Motor neuron (in vitro differentiated cells): Measurements from ENCODE around the gene PIWIL1. TPM values are rescaled to one million over a fixed set of nuclear protein-coding genes. Genes with fewer than 3 reads are reported as not detected.

Experiments used
- ATAC-seq, 8 experiments: fragments of 200-7000 bp; cut with Tn5 transposase; replicated peaks in 6 of 8; 2 replicates each; pipeline ENCODE4 v1.8.0; 2021; ENCODE audit warnings: mild to moderate bottlenecking in 8 of 8, moderate library complexity in 8 of 8
- H3K27ac ChIP-seq, 2 donors: fragments of 250-450 bp; sonication (Bioruptor Pico); 2 replicates each; pipeline ENCODE4 v1.9.0; 2021; ENCODE audit warnings: antibody characterized with exemption in 2 of 2, mild to moderate bottlenecking in 2 of 2, moderate library complexity in 1 of 2
- H3K4me1 ChIP-seq, 2 donors: fragments of 250-450 bp; sonication (Bioruptor Pico); replicated peaks in 1 of 2; 2 replicates each; pipeline ENCODE4 v1.6.1; 2021; ENCODE audit warnings: antibody characterized with exemption in 2 of 2, mild to moderate bottlenecking in 2 of 2, moderate library complexity in 1 of 2
- H3K4me3 ChIP-seq, 5 donors: fragments of 250-450 bp; sonication (Bioruptor Pico); 2 replicates each; pipeline ENCODE4 v1.9.0; 2021; ENCODE audit warnings: antibody characterized with exemption in 5 of 5, mild to moderate bottlenecking in 5 of 5, moderate library complexity in 4 of 5
- WGBS, 10 experiments: fragments of 450-650 bp; shearing (Covaris generic); methylation state at CpG; one replicate each; pipeline ENCODE4 v1.0.0; 2022; 5-methylcytosine and 5-hydroxymethylcytosine counted together
- in situ Hi-C, 9 experiments: fragments of 400-800 bp; cut with MboI; loops; one replicate each; pipeline ENCODE4 v1.15.0; 2021; ENCODE audit warnings: low sequenced_read_pairs in 9 of 9, low pct_unique_long_range_greater_than_20kb in 2 of 9; ENCODE audit not compliant: unreplicated experiment in 9 of 9
- total RNA-seq, 8 experiments: library from RNA; unstranded; fragments of 300-600 nt; gene quantifications; 2 replicates each; pipeline versions ENCODE4 v1.2.3 to v1.2.4, GENCODE V29; 2022

The PIWIL1 gene
- total RNA-seq, 8 experiments from 2014 or later = 0.57 TPM; not detected in 7

- ATAC-seq = no peak
- H3K4me3 ChIP-seq = no peak overlapping the region
- no peak overlapping the region for H3K27ac ChIP-seq
- no peaks in the 10 kb centered on the region for H3K4me1 ChIP-seq
- in situ Hi-C loops = loop anchor here in 3 of 9 experiments (10.0 to 25.0 kb wide), 2 partner anchors 298 to 305 kb away; no protein-coding TSS in a partner anchor
- WGBS, 10 experiments = 6 to 100% (median 74%) methylated on average over 1 to 8 of the region's 8 CpGs
These were observed 4.8 kb downstream of the PIWIL1 start for GRCh38 chr12:130342442-130342841.

- Histone ChIP-seq H3K27ac (no peak overlapping the region), H3K4me3 (no peak overlapping the region), H3K4me1 (no peaks in the 10 kb centered on the region)
- ATAC-seq = no peak
- WGBS, 10 experiments = 52 to 89% (median 69%) methylated on average over 1 to 5 of the region's 5 CpGs
- in situ Hi-C loops = loop anchor here in 3 of 9 experiments (10.0 to 25.0 kb wide), 2 partner anchors 298 to 306 kb away; no protein-coding TSS in a partner anchor
These were observed 5.2 kb downstream of the PIWIL1 start for GRCh38 chr12:130342842-130343241.

- no peak overlapping the region for H3K27ac ChIP-seq
- no peak overlapping the region for H3K4me3 ChIP-seq
- no peaks in the 10 kb centered on the region for H3K4me1 ChIP-seq
- in situ Hi-C loops = loop anchor here in 3 of 9 experiments (10.0 to 25.0 kb wide), 2 partner anchors 300 to 307 kb away; no protein-coding TSS in a partner anchor
- ATAC-seq = no peak
These were observed 6.8 kb downstream of the PIWIL1 start for GRCh38 chr12:130344529-130344928.

DNA sequence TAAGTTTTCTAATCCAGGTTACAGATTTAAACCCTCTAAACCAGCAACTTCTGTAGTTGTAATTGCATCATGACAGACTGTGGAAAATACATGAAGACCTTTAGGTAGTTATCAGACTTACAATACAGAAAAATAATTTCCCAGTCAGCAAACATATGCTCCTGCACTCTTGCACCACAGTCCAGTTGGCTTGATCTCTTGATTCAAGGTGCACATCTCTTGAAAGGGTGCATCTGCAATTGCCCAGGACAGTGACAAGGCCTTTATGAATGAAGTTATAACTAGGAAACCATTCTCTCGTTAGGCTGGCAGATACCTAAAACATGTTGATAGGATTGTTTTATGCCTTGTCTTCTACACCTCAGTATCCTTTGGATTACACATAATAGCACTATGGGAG, 7.6 kb downstream of the PIWIL1 start:
- in situ Hi-C loops = loop anchor here in 3 of 9 experiments (10.0 to 25.0 kb wide), 2 partner anchors 300 to 308 kb away; no protein-coding TSS in a partner anchor
- ATAC-seq = no peak
- no peak overlapping the region for H3K27ac ChIP-seq
- WGBS, 10 experiments = 0 to 67% (median 50%) methylated on average over 1 of the region's 1 CpG; no CpG with 5 or more reads in 5 of the 10 experiments
- no peaks in the 10 kb centered on the region for H3K4me1 ChIP-seq
- no peak overlapping the region for H3K4me3 ChIP-seq

GRCh38 chr12:130347588-130347987, 9.9 kb downstream of the PIWIL1 start:
- in situ Hi-C loops = loop anchor here in 3 of 9 experiments (10.0 to 25.0 kb wide), 2 partner anchors 303 to 310 kb away; no protein-coding TSS in a partner anchor
- Histone ChIP-seq H3K4me1 (no peaks in the 10 kb centered on the region), H3K4me3 (no peak overlapping the region), H3K27ac (no peak overlapping the region)
- ATAC-seq = no peak
- WGBS, 10 experiments = 25 to 93% (median 57%) methylated on average over 2 to 6 of the region's 7 CpGs

- no peak overlapping the region for H3K4me3 ChIP-seq
- WGBS, 10 experiments = 10 to 80% (median 25%) methylated on average over 1 to 2 of the region's 2 CpGs; no CpG with 5 or more reads in 3 of the 10 experiments
- in situ Hi-C loops = no loop called here
- no peak overlapping the region for H3K27ac ChIP-seq
- ATAC-seq = no peak
- H3K4me1 ChIP-seq = no peaks in the 10 kb centered on the region
These were observed 13.0 kb downstream of the PIWIL1 start for GRCh38 chr12:130350715-130351114.

DNA sequence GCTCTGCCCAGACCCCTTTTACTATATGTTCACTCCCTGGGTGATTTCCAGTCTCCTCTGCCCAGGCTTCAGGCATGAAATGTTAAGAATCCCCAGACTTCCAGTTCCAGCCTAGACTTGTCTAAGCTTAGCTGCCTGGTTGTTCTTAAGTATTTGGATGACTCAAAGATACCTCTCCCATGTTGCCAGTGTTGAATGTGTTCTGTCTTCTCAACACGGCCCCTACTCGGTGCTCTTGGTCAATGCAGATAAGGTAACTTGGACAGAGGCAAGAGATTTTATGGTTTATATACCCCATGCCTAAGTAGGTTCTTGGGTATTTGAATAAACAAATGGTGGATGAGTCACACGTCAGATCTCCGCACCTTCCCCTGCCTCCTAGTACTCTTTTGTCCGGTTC, 13.6 kb downstream of the PIWIL1 start:
- in situ Hi-C loops = no loop called here
- Histone ChIP-seq H3K27ac (no peak overlapping the region), H3K4me1 (no peaks in the 10 kb centered on the region), H3K4me3 (no peak overlapping the region)
- no peak for ATAC-seq
- WGBS, 10 experiments = 40 to 100% (median 54%) methylated on average over 1 to 5 of the region's 5 CpGs; no CpG with 5 or more reads in 2 of the 10 experiments

- in situ Hi-C loops = no loop called here
- no peak for ATAC-seq
These were observed 15.4 kb downstream of the PIWIL1 start for GRCh38 chr12:130353081-130353480.

DNA sequence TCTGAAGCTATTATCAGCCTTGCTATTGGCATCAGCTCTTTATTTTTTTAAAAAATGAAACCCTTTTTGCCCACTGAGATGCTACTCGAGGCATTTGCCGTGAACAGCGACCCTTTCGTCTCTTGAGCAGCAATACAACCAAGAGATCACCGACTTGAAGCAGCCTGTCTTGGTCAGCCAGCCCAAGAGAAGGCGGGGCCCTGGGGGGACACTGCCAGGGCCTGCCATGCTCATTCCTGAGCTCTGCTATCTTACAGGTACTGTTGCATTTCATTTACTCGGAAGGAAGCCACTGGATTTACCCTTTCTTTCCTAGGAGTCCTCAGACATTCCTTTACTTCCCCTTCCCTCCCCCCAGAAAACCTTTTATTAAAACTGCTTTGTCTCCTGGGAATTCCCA, 16.7 kb downstream of the PIWIL1 start:
- Histone ChIP-seq H3K4me1 (no peaks in the 10 kb centered on the region), H3K4me3 (no peak overlapping the region), H3K27ac (no peak overlapping the region)
- in situ Hi-C loops = no loop called here
- ATAC-seq = no peak
- 7 to 96% (median 39%) methylated on average over 2 to 7 of the region's 7 CpGs for WGBS, 10 experiments

More at GRCh38 chr12:130353081-130353480, 15.4 kb downstream of the PIWIL1 start:
- Histone ChIP-seq H3K4me1 (no peaks in the 10 kb centered on the region), H3K27ac (no peak overlapping the region), H3K4me3 (no peak overlapping the region)

- Histone ChIP-seq H3K4me3 (no peak overlapping the region), H3K4me1 (no peaks in the 10 kb centered on the region), H3K27ac (no peak overlapping the region)
- ATAC-seq = no peak
- WGBS, 10 experiments = 22 to 79% (median 50%) methylated on average over 2 to 8 of the region's 8 CpGs
- in situ Hi-C loops = no loop called here
These were observed 18.5 kb downstream of the PIWIL1 start for GRCh38 chr12:130356222-130356621.

DNA sequence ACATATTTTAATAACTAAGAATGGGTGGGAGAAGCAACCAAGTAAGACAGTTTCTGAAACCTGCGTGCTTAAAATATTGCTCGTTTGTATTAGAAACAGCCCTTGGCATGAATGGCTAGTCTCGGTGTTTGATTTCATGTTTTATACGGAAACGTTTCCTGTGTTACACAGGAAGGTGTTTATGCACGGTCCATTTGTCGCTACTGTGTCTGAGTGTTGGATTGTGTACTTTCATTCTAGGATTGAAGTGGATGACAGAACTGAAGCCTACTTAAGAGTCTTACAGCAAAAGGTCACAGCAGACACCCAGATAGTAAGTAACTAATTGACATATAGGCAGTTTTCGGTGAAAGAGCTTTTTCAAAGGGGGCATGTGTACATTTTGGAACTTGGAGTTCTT, 19.6 kb downstream of the PIWIL1 start:
- no peaks in the 10 kb centered on the region for H3K4me1 ChIP-seq
- no peak overlapping the region for H3K4me3 ChIP-seq
- no peak overlapping the region for H3K27ac ChIP-seq
- ATAC-seq = no peak
- in situ Hi-C loops = no loop called here
- 5 to 83% (median 53%) methylated on average over 4 to 8 of the region's 8 CpGs; no CpG with 5 or more reads in 1 of the 10 experiments for WGBS, 10 experiments

GRCh38 chr12:130357729-130358330, 20.1 kb downstream of the PIWIL1 start:
- H3K4me1 ChIP-seq = no peaks in the 10 kb centered on the region
- no peak overlapping the region for H3K4me3 ChIP-seq
- in situ Hi-C loops = no loop called here
- WGBS, 10 experiments = 22 to 80% (median 57%) methylated on average over 3 to 13 of the region's 14 CpGs; no CpG with 5 or more reads in 2 of the 10 experiments
- ATAC-seq = no peak
- no peak overlapping the region for H3K27ac ChIP-seq

GRCh38 chr12:130362060-130362459, 24.4 kb downstream of the PIWIL1 start:
- Histone ChIP-seq H3K4me1 (no peaks in the 10 kb centered on the region), H3K27ac (no peak overlapping the region), H3K4me3 (no peak overlapping the region)
- WGBS, 10 experiments = 0 to 79% (median 37%) methylated on average over 1 to 5 of the region's 5 CpGs
- ATAC-seq = no peak
- in situ Hi-C loops = no loop called here

DNA sequence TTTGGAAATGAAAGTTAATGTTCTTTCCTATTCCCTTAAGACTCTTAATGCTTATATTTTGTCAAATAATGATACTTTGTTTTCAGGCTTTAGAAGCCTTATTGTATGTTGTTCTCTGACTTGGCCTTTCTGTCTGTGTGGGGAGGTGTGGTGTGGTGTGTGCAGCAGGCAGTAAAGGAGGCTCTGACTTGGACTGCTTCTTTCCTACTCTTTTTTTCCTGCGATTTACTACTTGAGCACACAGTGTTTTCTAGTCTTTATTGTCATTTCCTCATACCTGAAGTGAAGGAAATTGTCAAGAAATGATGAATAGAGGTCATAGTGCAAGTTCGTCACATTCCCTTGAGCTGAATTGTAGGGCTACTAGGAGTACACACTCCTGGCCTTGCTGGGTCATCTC, 26.9 kb downstream of the PIWIL1 start:
- ATAC-seq = no peak
- Histone ChIP-seq H3K4me1 (no peaks in the 10 kb centered on the region), H3K4me3 (no peak overlapping the region), H3K27ac (no peak overlapping the region)
- in situ Hi-C loops = no loop called here
- WGBS, 10 experiments = 0 to 94% (median 35%) methylated on average over 1 to 2 of the region's 2 CpGs; no CpG with 5 or more reads in 1 of the 10 experiments
